Skeletal muscle tissue (tissue), 4 donors: ENCODE data around the gene PTPN4. TPM values are rescaled to one million over a fixed set of nuclear protein-coding genes. Genes with fewer than 3 reads are reported as not detected.
A peak's percentile ranks its signal among the peaks of the same experiment; 100 is the strongest.

Experiments used
- H3K27ac ChIP-seq: one replicate; pipeline ENCODE4 v1.7.0; 2013; ENCODE audit warnings: mild to moderate bottlenecking, low read depth, low read length, inconsistent platforms
- H3K27me3 ChIP-seq, 3 donors: one replicate each; pipeline ENCODE4 v1.7.0; 2013; ENCODE audit warnings: low read length in 3 of 3; ENCODE audit not compliant: control insufficient read depth in 3 of 3, insufficient read depth in 3 of 3
- H3K36me3 ChIP-seq, 3 donors: one replicate each; pipeline ENCODE4 v1.7.0; 2013; ENCODE audit warnings: low read length in 3 of 3; ENCODE audit not compliant: control insufficient read depth in 3 of 3, insufficient read depth in 3 of 3
- H3K4me1 ChIP-seq, 3 donors: one replicate each; pipeline ENCODE4 v1.7.0; 2013; ENCODE audit warnings: low read length in 3 of 3, mild to moderate bottlenecking in 3 of 3; ENCODE audit not compliant: control insufficient read depth in 3 of 3, insufficient read depth in 3 of 3
- H3K4me3 ChIP-seq, 3 donors: one replicate each; pipeline ENCODE4 v1.7.0; 2013; ENCODE audit warnings: low read length in 3 of 3
- H3K9ac ChIP-seq, 3 donors: one replicate each; pipeline ENCODE4 v1.7.0; 2013; ENCODE audit warnings: low read length in 3 of 3, mild to moderate bottlenecking in 3 of 3, moderate library complexity in 2 of 3, low read depth in 1 of 3
- H3K9me3 ChIP-seq, 3 donors: one replicate each; pipeline ENCODE4 v1.7.0; 2013; ENCODE audit warnings: low read length in 3 of 3; ENCODE audit not compliant: control insufficient read depth in 3 of 3
- total RNA-seq: library from RNA; depleted of rRNA; stranded (reverse); fragments of >200 nt; gene quantifications from one replicate; pipeline ENCODE4 v1.2.3, GENCODE V29; 2014
- donor health status: Osteomylitis.

Gene PTPN4
- total RNA-seq, 1 donor from 2014 or later = 37.1 TPM

DNA sequence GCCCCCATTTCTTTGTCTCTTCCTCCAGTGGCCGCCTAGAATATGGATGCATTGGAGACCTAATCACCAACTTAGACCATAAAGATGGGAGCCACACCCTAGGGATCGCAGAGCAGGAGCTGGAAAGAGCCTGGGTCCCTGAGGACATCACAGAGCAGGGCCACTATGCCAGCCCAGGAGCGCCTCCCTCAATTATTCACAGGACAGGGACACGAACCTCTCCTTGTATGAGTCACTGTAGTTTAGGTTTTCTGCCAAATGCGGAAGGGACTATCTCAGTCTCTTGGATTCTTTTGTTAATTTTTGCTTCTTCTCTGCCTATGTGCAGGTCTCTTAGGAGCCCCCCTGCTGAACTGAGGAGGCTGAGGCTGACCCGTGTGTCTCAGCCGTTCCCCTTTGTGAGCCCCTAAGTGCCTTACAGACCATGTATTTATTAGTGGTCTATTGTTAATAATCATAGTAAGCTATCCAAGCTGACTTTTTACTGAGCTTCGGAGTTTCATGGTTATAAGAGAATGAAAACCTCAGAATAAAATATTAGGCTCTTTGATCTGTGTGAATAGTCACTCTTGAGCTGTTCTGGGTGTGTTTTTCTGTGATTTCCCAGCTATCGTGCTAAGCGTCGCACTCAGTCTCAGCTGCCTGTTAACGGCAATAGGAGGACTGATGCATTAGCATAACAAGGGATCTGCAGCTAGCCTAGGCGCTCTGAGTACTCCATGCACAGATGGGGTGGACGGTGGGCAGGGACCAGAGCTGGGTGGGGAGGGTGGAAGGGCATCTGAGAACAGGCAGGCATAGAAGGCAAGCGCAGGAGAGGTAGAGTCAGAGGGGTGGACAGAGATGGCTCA is 12.7 kb upstream of the PTPN4 start:
- no peak overlapping the region for H3K4me3 ChIP-seq
- H3K27ac ChIP-seq = no peak overlapping the region
- H3K9ac ChIP-seq = no peak overlapping the region
- H3K27me3 ChIP-seq = no peaks in the 10 kb centered on the region
- H3K9me3 ChIP-seq = no peaks in the 10 kb centered on the region
- H3K36me3 ChIP-seq = no peaks in the 10 kb centered on the region
- H3K4me1 ChIP-seq = no peaks in the 10 kb centered on the region

DNA sequence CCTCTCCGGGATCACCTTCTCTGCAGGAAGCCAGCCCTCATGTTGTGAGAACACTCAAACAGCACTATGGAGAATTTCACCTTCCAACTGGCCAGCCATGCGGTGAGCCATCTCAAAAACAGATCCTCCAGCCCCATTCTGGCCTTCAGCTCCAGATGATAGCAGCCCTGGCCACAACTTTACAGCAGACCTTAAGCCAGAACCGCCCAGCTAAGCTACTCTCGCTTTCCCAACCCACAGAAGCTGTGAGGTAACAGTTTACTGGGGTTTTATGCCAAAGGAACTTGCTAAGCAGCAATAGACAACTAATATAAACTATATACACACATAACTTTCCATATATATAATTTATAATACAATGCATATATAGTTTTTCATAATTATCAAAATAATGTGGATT is 11.6 kb upstream of the PTPN4 start:
- Histone ChIP-seq H3K9ac (no peak overlapping the region), H3K4me1 (no peaks in the 10 kb centered on the region), H3K27me3 (no peaks in the 10 kb centered on the region), H3K9me3 (no peaks in the 10 kb centered on the region), H3K4me3 (no peak overlapping the region), H3K36me3 (no peaks in the 10 kb centered on the region), H3K27ac (no peak overlapping the region)

- H3K9ac ChIP-seq = no peak overlapping the region
- H3K27me3 ChIP-seq = no peaks in the 10 kb centered on the region
- no peaks in the 10 kb centered on the region for H3K36me3 ChIP-seq
- H3K4me1 ChIP-seq = no peaks in the 10 kb centered on the region
- no peak overlapping the region for H3K4me3 ChIP-seq
- H3K27ac ChIP-seq = no peak overlapping the region
- H3K9me3 ChIP-seq = no peaks in the 10 kb centered on the region
These were observed 10.2 kb upstream of the PTPN4 start for GRCh38 chr2:119749477-119750012.

DNA sequence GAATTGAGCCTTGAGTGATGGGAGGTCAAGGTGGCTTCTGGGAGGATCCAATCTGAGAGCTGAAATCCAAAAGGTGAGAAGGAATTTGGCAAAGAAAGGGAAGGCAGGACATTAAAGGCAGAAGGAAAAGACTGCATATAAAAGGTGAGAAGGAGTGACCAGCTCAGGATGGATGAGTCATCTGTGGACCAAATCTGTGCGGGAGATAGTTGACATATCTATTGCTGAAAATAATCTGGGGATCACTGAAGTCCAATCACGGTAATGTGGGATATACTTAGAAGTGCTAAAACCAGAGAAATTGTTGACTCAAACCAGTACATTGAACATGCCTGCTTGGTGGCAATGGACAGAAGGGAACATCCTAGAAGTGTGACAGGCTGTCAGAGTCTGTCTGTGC is 8.0 kb upstream of the PTPN4 start:
- Histone ChIP-seq H3K4me1 (peaks cover 0 to 2% (median 0%) of the 10 kb centered on the region in 3 donors), H3K36me3 (no peaks in the 10 kb centered on the region), H3K27me3 (no peaks in the 10 kb centered on the region), H3K9ac (no peak overlapping the region), H3K9me3 (no peaks in the 10 kb centered on the region), H3K4me3 (no peak overlapping the region), H3K27ac (no peak overlapping the region)

GRCh38 chr2:119753041-119753929 is 6.4 kb upstream of the PTPN4 start:
- no peak overlapping the region for H3K4me3 ChIP-seq
- peaks cover 2 to 6% (median 2%) of the 10 kb centered on the region in 3 donors for H3K4me1 ChIP-seq
- H3K9ac ChIP-seq = no peak overlapping the region
- H3K27me3 ChIP-seq = no peaks in the 10 kb centered on the region
- H3K36me3 ChIP-seq = no peaks in the 10 kb centered on the region
- H3K27ac ChIP-seq = no peak overlapping the region
- H3K9me3 ChIP-seq = no peaks in the 10 kb centered on the region

- no peak overlapping the region for H3K27ac ChIP-seq
- H3K9me3 ChIP-seq = no peaks in the 10 kb centered on the region
- H3K27me3 ChIP-seq = no peaks in the 10 kb centered on the region
- peaks cover 6% of the 10 kb centered on the region in 3 donors for H3K4me1 ChIP-seq
- H3K36me3 ChIP-seq = no peaks in the 10 kb centered on the region
- H3K9ac ChIP-seq = no peak overlapping the region
- H3K4me3 ChIP-seq = no peak overlapping the region
These were observed 5.8 kb upstream of the PTPN4 start for GRCh38 chr2:119753930-119754321.

GRCh38 chr2:119755906-119756305 is 3.8 kb upstream of the PTPN4 start:
- peaks cover 6 to 12% (median 10%) of the 10 kb centered on the region in 3 donors for H3K4me1 ChIP-seq
- no peaks in the 10 kb centered on the region for H3K36me3 ChIP-seq
- no peak overlapping the region for H3K4me3 ChIP-seq
- H3K27me3 ChIP-seq = no peaks in the 10 kb centered on the region
- H3K27ac ChIP-seq = no peak overlapping the region
- H3K9ac ChIP-seq = no peak overlapping the region
- H3K9me3 ChIP-seq = no peaks in the 10 kb centered on the region

GRCh38 chr2:119756837-119757236 is 2.9 kb upstream of the PTPN4 start:
- Histone ChIP-seq H3K27ac (peak overlapping the region; percentile 58), H3K9me3 (no peaks in the 10 kb centered on the region), H3K27me3 (no peaks in the 10 kb centered on the region), H3K4me1 (peaks cover 6 to 19% (median 10%) of the 10 kb centered on the region in 3 donors), H3K36me3 (no peaks in the 10 kb centered on the region), H3K4me3 (no peak overlapping the region), H3K9ac (no peak overlapping the region)

DNA sequence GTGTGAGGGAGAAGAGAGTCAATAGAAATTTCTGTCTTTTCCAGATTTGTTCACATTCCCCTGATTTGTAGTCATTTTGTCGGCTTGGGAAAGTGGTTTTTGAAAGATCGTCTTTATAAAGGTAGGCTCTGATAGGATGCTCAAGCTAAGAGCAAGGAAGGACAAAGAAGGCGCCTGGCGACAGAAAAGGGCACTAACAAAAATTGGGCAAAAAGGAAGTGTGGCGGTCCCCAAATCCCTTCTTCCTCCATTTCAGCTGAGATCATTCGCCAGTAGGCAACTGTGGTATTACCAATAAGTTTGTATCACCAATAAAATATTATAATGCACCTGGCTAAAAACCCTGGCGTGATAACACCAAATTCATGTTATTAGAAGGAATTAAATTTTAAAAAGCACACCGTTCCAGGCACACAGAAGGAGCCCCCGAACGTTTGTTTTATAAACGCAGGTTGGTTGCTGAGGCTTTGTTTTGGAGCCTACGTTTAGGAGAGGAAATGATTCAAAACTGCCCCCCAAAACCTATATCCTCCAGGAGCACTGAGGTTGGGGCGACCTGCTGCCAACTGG is 756 bp upstream of the PTPN4 start:
- Histone ChIP-seq H3K27me3 (no peaks in the 10 kb centered on the region), H3K9me3 (no peaks in the 10 kb centered on the region), H3K27ac (peak overlapping the region; percentile 88), H3K4me1 (peaks cover 6 to 33% (median 20%) of the 10 kb centered on the region in 3 donors), H3K9ac (peak overlapping the region; percentile 68 to 96 (median 93)), H3K36me3 (no peaks in the 10 kb centered on the region), H3K4me3 (peak overlapping the region; percentile 86 to 90 (median 90))
